Medulla oblongata (tissue), 1 donor: Measurements from ENCODE around the gene FANCC.
"Not testable (repeated sequence)": the region's sequence is repeated elsewhere in the genome, so short reads cannot be mapped to it uniquely, and the experiment has no call there.

Source experiments
- DNase-seq: peaks from one replicate; pipeline ENCODE4 v3.0.0-alpha.2; 2015; ENCODE audit errors: extremely low spot score

Gene FANCC

DNA sequence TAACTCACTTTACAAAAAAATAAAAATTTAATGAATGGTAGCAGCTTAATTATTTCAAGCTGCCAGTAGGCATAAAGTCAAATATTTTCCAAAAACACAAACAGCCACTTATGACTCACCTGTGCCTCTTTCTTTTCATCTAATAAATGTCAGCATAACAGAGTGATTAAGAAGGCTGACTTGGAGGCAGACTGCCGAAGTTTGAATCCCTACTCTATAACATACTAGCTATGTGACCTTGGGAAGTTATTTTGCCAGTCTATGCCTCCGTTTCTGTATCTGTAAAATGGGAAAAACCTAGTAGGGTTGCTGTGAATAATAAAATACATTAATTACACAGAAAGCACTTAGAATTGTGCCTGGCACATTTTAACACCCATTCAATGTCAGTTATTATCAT is 33.8 kb downstream of the FANCC start:
- DNase-seq = no peak

DNA sequence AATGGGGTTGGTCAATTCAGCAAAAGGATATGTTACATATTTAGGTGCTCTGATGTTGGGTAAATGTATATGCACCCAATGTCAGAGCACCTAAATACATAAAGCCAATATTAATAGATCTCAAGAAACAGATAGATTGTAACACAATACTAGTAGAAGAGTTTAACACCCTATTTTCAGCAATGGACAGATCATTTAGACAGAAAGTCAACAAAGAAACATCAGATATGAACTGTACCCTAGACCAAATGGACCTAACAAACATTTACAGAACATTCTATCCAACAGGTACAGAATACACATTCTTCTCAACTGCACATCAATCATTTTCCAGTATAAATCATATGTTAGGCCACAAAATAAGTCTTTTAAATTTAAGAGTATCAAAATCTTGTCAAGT is 35.2 kb downstream of the FANCC start:
- DNase-seq = no peak

DNA sequence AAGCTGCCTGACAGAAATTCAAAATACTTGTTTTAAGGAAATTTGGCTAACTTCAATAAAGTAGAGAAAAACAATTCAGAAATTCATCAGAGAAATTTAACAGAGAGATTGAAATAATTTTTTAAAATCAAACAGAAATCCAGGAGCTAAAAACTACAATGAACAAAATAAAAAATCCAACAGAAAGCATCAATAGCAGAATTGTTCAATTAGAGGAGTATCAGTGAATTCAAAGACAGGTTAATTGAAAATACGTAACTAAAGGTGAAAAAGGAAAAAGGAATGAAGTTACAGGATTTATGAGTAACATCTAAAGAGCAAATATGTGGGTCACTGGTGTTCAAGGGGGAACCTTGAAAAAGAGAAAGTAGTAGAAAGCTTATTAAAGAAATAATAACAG is 36.8 kb downstream of the FANCC start:
- no peak for DNase-seq

DNA sequence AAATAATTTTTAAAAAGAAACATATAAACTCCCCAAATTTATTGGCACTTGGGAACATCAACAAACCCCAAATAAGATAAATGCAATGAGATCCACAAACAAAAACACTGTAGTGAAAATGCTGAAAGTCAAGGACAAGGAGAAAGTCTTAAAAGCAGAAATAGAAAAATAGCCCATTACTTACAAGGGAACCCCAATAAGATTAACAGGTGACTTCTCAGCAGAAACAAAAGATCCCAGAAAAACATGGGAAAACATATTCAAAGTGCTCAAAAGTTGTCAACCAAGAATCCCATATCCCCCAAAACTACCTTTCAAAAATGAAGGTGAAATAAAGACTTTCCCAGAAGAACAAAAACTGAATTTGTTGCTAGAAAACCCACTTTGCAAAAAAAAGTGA is 40.0 kb downstream of the FANCC start:
- no peak for DNase-seq

DNA sequence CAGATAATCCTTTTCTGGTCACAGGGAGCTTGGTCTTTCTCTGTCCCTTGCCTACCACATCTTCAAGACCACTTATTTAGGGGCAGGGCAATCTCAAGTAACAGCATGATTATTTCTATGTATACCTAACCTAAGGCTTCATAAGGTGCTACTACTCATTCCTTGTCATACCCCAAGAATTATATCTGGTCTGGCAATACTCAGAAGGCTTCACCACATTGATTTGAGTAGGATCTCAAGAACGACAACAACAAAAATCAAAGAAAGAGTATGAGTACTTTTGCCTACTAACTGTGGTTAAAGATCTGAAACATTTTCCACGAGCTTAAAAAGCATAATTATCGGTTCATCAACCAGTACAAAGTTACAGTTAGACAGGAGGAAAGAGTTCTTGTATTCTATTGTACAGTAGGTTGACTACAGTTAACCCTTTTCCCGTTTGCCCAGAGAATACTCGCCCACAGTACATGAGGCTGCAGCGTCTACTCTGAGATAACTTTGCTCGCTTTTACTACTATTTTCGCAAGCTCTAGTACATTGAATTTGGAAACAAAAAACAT is 41.0 kb downstream of the FANCC start:
- DNase-seq = no peak

DNA sequence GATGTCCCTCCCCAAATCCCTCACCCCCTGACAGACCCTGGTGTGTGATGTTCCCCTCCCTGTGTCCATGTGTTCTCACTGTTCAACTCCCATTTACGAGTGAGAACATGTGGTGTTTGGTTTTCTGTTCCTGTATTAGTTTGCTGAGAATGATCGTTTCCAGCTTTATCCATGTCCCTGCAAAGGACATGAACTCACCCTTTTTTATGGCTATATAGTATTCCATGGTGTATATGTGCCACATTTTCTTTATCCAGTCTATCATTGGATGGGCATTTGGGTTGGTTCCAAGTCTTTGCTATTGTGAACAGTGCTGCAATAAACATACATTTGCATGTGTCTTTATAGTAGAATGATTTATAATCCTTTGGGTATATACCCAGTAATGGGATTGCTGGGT is 43.3 kb downstream of the FANCC start:
- DNase-seq = not testable (repeated sequence)

DNA sequence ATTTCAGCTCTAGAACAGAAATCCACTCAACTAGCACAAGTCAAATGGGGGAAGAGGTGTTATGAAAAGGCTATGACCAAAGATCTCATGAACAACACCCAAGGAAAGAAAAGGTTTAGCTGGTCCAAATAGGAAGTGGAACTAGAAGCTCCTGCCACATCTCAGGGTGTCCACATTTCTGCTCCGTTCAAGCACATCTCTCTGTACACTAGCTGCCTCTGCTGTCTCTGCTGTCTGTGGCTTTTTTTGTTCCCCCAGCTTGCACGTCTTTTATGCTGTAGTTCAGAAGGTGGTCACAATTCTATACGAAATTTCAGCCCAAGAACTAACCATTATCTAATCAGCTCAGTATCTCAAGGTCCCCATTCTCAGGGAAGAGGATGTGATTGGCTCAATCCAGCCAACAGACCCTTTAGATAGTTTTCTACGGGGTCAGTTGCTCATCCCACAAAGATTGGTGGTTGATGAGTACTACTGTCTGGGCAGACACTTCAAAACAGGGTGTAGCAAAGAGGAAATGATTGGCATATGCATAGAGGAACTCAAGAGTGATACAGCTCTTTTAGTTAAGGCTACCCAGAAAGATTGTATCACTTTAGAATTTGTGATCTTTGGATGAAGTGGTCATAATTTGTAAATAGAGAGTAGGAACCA is 44.0 kb downstream of the FANCC start:
- DNase-seq = no peak

DNA sequence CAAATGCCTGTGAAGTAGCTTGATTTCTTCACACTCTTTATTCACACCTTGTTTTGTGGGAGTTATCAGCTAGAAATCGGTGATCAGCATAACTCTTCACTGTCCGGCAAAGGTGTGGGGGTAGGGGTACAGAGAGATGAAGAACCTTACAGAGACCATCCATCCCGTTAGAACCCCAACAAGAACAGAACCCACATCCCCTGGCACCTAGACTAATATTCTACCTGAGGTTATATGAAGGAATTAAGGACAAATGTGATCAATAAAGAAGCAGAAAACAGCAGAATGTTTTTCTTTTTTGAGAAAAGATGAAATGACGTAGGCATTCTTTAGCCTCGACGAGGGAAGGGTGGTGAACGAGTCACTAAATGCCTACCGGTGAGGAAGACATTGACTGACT is 44.7 kb downstream of the FANCC start:
- DNase-seq = no peak

DNA sequence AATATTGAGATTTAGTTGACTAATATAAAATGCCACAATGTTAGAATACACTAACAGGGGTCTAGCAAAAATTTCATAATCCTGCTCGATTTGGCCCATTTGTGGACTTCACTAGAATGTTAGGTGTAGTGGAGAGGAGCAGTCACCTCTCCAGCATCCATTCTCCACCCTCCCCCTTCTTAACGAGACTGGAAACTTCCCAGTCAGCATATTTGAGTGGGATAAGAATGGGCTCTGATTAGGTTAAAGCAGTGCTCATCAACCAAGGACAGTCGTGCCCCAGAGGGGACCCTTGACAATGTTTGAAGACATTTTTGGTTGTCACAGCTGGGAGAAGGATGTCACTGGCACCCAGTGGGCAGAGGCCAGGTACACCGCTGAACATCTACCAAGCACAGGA is 46.7 kb downstream of the FANCC start:
- no peak for DNase-seq

DNA sequence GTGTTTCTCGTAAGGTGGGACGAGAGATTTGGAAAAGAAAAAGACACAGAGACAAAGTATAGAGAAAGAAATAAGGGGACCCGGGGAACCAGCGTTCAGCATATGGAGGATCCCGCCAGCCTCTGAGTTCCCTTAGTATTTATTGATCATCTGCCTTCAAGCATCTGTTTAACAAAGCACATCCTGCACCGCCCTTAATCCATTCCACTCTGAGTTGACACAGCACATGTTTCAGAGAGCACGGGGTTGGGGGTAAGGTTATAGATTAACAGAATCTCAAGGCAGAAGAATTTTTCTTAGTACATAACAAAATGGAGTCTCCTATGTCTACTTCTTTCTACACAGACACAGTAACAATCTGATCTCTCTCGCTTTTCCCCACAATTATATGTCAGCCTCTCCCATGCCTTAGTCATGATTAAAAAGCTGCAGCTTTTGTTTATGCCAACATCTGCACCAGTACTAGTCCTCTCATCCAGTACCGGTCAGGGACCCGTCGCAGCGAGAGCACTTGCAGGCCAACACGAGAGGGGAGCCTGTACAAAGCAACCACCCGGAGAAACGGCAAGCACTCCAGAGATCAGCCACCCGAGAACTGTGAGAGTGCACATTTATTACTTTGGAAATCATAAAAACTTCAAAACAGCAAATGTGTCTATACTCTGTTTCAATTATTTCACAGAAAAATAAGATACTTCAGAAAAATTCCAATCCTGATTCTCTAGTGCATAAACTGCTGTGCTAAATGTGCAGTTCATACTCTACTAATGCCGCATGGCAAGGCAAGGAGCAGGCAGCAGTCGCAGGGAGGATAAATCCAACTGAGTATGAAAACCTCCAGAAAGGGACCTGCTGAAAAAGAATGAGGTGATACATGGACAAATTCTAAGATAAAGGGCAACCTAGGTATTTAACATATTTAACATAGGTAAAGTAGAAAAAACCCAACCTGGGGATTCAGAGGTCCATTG is 47.4 kb downstream of the FANCC start:
- DNase-seq = not testable (repeated sequence)

DNA sequence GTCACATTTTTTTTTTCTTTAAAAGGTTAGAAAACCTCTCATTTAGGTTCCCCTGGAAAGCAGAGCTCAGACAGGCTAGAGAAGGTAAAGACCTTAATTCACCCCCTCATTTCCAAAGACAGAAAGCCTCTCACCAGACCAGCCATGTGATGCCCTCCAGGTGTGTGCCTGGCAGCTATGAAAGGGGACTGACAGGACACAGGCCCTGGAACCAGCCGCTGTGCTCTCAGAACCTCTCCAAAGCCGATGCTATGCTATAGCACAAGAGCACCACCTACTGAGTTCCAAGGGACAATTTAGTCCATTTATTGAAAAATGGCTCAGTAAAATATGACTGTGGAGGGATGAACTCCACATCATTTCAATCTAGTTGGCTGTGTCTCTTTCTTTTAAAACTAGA is 48.8 kb downstream of the FANCC start:
- DNase-seq = peak; percentile 43

DNA sequence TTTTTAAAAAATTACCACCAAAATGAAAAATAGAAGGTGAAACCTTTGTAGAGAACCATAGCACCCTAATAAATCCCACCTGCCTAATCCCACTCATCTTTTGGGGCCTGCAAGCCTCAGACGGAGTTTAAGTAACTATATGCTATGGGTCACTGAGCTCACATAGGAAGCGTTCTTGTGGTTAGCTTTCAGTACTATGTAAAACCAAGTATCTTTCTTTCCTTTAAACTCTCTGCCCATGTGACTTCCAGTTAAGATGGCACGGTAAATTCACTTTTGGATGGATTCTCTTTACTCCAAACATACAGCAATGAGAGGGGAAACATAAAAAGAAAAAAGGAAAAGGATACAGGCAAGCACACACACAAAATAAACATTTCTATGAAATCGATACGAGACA is 50.9 kb downstream of the FANCC start:
- no peak for DNase-seq

DNA sequence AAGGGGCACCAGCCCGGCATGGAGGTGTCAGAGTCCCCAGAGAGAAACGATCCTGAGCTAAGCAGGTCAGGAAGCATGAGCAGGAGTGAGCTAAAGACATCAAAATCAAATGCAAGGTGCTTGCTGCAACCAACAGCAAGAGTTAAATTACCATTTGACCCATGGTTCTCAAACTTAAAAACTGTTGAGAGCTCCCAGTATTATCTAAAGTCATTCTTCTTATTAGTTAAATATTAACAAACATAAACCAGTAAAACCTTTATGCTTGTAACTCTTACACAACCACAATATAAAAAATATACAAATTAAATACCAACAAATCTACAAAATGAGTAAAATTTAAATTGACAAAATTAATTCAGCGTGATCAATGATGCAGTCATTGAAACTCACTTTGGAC is 51.5 kb downstream of the FANCC start:
- DNase-seq = no peak

DNA sequence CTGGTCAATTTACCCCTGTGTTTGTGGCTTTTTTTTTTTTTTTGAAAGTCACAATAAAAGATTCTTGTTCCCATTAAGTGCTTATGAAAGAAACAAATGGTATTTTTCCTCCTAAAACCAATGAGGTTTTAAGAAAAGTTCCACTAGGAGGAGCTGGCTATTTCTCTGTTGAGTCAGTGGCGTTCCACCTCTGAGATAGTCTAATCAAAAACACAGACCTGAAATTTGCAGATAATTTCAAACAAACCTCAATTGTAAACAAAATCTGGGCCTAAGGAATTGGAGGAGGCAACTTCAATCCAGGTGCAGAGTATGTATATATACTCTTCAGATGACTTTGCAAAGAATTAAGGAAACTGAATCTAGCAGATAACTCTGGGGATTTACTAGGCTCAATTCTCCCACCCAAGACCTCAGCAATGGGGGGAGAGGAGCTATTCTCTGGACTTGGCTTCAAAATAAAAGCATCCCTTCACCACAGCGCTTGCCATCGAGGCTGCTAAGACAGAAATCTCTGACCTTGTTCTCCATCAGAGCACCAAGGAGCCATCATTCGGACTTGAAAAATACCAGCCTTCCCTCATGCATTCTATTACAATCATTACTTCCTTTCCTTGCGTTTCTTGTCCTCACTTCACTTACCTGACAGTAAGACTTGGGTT is 52.4 kb downstream of the FANCC start:
- DNase-seq = peak; percentile 21

DNA sequence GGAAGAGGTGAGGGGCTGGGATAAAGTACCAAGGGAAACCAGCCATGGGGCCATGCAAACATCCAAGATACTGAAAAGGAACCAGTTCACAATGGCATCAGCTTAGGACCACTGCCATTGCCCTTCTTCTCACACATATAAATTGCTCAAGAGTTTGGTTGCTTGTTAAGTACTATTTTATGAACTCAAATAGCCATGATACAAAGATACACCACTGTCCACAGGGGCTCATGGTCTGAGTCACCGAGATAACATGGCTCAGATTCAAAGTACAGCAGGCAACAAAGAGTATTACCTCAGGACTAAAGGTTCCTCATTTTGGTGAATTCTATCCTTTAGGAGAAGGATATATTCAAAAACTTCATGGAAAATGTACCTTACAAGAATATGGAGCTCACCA is 55.6 kb downstream of the FANCC start:
- DNase-seq = no peak

DNA sequence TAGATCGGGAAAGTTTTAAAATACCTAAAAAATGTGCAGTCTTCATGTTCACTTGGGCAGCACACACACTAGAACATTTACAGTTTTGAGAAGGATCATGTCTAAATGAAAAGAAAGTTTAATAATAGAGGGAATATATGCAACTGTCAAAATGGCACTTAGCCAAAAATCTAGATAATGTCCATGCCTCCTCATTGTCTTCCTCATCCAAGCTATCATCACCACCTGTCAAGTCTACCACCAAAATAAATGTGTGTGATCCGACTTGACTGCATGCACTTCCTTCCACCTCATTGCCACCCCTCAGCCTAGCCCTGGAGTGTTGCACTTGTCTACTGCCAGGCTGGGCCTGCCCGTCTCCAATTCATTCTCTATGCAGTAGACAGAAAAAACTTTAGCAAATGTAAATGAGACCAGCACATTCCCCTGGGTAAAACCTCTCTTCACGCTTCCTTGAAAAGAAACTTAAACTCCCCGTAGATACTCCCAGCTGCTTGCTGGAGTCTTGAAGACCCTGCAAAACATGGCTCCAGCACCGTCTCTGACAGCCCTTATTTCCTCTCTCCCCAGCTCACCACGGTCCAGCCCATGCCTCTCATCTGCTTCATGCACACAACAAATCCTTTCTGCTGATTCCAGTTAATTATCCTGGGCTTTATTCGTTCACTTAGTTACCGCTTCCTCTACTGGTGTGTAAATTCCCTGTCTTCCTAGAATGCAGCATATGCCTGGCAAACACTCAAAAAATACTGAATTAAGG is 66.9 kb downstream of the FANCC start:
- DNase-seq = no peak

DNA sequence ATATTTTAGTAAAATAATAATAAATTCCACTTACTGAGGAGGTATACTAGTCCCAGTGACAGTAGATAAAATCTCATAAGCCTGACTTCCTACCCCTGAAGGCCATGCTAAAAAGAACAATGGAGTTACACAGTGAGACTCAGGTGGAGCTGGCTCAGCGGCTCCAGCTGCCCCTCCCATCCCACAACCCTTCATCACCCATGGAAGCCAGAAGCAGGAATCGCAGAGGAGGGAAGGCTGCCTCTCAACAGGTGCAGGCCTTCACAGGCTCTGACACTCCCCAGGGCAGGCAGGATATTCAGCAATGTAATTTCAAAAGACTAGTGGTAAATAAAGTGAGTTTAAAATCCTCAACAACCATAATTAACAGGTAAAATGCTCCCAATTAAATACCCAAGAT is 67.5 kb downstream of the FANCC start:
- no peak for DNase-seq

DNA sequence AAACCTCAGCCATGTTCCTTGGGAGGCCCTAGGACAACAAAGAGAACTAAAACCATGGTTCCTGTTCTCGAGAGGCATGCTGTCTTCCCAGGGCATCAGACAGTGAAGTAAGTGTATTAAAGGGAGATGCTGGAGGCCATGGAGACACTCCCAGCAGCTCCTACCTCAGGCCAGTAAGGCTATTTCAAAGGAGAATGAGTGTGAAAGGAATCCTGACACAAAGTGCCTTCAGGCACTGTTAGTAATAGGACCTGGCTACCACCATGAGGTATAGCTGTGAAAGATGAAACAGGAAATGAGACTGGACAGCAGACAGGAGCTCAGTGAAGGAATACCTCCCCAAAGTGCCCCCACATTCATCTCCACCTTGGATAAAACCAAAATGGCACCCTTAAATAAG is 71.0 kb downstream of the FANCC start:
- no peak for DNase-seq

DNA sequence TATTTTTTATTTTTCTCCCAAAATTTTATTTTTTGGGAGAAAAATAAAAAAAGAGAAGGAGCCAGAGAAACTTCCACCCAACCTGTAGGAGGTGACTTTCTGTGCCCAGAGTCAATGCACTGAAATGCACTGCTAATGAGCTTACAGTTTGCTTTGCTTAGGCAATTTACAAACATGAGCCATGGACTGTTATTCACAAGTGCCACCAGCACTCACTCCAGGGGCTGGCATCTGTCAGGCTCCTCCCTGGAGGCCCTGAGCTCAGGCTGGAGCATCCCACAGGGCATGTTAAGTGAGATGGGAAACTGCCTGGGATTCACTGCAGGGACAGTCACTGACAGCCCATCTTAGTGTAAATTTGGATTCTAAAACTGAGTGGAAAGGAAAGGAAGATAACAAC is 74.9 kb downstream of the FANCC start:
- DNase-seq = no peak

DNA sequence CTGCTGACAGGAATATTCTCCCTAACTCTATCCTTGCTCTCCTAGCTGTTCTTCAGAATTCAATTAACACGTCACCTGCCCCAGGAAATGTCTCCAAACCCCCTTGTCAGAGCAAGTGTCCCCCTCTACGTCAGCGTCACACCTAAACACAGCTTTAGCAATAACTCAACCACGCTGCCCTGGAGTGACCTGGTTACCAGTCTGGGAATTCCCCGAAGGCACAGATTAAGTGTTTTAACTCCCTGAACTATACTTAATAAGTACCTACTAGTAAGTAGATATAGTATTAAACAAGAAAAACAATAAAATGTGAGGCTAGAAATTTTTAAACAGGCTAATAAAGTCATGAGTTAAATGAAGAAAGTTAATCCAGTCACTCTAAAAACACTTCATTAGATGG is 78.4 kb downstream of the FANCC start:
- no peak for DNase-seq

DNA sequence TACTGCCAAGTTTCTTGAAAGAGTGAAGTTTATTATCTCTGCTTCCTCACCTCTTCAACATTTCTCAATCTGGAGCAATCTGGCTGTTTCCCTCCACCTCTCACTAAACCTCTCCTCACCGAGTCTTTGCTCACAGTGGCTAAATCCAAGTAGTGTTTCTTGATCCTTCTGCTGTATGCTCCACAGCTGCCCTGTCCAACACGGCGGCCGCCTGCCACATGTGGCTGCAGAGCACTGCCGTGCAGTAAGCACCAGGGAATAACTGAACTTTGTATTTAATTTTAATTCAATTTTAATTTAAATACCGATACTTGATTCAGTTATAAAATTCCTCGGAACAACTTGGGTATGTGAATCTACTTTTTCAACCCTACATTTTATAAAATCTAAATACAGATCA is 80.2 kb downstream of the FANCC start:
- DNase-seq = no peak

DNA sequence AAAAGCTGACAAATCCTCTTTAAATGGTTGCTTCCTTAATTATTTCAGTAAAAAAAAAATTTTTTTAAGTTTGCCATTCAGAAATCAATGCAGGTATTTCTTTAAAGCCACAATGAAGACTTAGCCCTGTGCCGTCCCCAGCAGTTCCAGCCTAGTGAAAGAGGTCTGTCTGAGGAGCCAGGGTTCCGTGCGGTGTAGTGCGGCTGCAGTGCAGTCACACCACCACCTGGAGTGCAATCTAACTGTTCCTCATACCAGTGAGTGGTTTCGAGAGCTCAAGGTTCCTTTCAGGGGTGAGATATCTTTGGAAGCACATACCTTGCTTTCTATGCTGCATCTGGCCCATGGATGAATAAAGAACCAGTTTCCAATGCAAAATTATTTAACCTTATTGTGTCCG is 87.5 kb downstream of the FANCC start:
- no peak for DNase-seq
